Dendritic cell treated with granulocyte-macrophage colony-stimulating factor and Interleukin-4, amounts not matched to agents 40 ng/mL and 50 ng/mL, for 4 days (primary cell): ENCODE results near the gene CFAP141.
A peak's percentile ranks its signal among the peaks of the same experiment; 100 is the strongest.
"Not testable (repeated sequence)": the region's sequence is repeated elsewhere in the genome, so short reads cannot be mapped to it uniquely, and the experiment has no call there.

Experiments used
- H3K27ac Mint-ChIP-seq: one replicate; pipeline ENCODE4 v1.8.0; 2022; ENCODE audit warnings: mild to moderate bottlenecking, mixed read lengths
- H3K27me3 Mint-ChIP-seq: one replicate; pipeline ENCODE4 v1.8.0; 2022; ENCODE audit warnings: mild to moderate bottlenecking, mixed read lengths
- H3K36me3 Mint-ChIP-seq: one replicate; pipeline ENCODE4 v1.8.0; 2022; ENCODE audit warnings: low read depth, mixed read lengths
- H3K4me1 Mint-ChIP-seq: one replicate; pipeline ENCODE4 v1.8.0; 2022; ENCODE audit warnings: low read depth, mixed read lengths
- H3K4me3 Mint-ChIP-seq: one replicate; pipeline ENCODE4 v1.8.0; 2022; ENCODE audit warnings: mild to moderate bottlenecking, moderate library complexity, mixed read lengths
- H3K9me3 Mint-ChIP-seq: one replicate; pipeline ENCODE4 v1.8.0; 2022; ENCODE audit warnings: mixed read lengths
- intact Hi-C: fragments of 100-400 bp; cut with micrococcal nuclease; formaldehyde crosslinking; loops from one replicate; pipeline ENCODE4 v1.15.0; 2022

CFAP141 gene

DNA sequence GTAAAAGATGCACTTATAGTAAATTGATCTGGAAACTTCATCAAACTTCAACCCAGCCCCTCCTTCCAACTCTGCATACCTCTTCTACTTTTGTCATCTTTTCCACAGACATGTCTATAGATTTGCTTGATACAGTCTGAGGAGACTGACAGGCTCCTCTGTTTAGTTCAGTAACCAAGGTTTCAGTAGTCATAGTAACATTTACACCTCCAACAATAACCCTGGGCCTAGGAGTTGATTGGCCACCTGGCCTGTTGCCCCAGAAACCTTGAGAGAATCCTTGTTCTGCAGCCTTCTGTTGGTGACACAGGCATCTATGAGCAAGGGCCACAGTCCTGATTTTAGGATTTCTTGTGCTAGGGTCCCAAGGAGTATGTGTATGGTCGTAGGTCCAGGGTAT lies at the start of gene CFAP141:
CFAP141 (minus strand) TSS at position 138 of the 400 bp plus-strand sequence; CDS start at position 112, 26 bp downstream.
- peak within 1 kb of the TSS; percentile 44 for H3K27ac Mint-ChIP-seq
- H3K36me3 Mint-ChIP-seq, result peaks cover 66% of the 10 kb centered on the region
- no peaks in the 10 kb centered on the region for H3K9me3 Mint-ChIP-seq
- H3K4me3 Mint-ChIP-seq, result no peak within 1 kb of the TSS
- H3K27me3 Mint-ChIP-seq, result no peaks in the 10 kb centered on the region
- intact Hi-C loops, result no loop called here
- H3K4me1 Mint-ChIP-seq, result no peaks in the 10 kb centered on the region

DNA sequence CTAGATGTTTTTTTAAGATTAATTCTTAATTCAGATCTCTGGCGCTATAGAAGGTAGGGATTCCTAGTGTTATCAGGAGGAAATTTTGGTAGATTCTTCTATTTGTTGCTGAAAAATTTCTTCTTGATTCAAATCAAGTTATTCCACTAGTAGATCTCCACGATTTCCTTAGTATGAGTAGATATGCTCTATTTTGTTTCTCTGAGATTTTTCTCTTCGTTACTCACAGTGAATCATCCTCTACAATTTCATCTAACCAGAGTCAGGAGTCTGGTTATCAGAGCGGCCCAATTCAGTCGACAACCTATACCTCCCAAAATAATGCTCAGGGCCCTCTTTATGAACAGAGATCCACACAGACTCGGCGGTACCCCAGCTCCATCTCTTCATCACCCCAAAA lies 47.5 kb upstream of the CFAP141 start:
- intact Hi-C loops, result no loop called here
- Mint-ChIP-seq H3K27me3 (no peaks in the 10 kb centered on the region), H3K4me3 (no peak overlapping the region), H3K4me1 (no peaks in the 10 kb centered on the region), H3K36me3 (peaks cover 100% of the 10 kb centered on the region), H3K27ac (no peak overlapping the region), H3K9me3 (no peaks in the 10 kb centered on the region)

DNA sequence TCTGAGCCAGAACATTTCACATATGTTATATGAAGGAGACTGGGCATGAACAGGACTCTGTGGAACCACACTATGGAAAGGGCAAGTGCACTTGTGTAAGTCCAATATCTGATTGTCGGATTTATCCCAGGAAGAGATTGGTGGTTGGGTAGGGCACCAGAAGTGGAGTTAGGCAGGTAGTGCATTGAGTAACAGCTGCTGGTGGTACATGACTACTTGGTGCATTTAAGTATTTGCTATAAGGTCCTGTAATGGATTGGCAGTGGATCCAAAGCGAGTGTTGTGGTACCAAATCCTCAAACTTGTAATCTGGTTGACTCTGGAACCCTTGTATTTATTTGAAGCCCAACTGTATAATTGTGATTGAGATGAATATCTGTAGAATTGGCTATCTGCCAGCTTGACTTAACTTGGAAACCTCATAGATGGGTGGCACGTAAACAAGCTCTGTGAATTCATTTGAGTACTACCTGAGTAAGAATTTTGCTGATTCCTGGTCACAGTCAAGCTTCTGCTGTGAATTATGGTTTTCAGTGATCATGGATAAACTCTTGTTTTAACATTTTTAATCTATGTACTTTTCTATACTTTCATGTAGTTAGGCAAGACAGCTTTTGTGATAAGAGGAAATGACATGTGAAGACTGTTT lies 35.7 kb upstream of the CFAP141 start:
- Mint-ChIP-seq H3K27ac (no peak overlapping the region), H3K27me3 (no peaks in the 10 kb centered on the region), H3K4me1 (peaks cover 13% of the 10 kb centered on the region)

DNA sequence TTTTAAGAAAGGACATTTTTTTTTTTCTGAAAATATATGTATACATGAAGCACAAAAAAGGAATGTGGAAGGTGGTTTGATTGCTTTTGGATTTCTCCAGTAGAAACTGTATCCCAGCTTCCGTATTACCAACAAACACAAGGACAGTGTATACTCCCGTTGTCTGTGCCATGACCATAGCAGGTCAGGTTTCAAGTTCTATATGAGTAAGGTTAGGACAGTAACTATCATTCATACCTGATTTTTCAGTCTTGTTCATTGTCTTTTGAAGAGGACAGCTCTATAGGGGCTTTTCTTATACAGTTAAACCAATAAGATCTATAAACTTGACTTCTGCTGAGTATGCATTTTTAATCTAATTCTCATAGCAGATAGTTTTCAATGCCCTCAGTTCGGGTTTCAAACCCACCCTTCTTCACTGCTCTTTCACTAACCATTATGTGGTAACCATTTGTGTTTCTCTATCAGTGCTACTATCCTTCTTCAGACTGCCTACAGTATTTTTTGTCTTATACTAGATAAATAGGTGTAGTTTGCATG lies 34.2 kb upstream of the CFAP141 start:
- no peaks in the 10 kb centered on the region for H3K9me3 Mint-ChIP-seq
- H3K4me3 Mint-ChIP-seq, result no peak overlapping the region
- peaks cover 99% of the 10 kb centered on the region for H3K36me3 Mint-ChIP-seq
- intact Hi-C loops, result no loop called here
- H3K27me3 Mint-ChIP-seq, result no peaks in the 10 kb centered on the region
- H3K4me1 Mint-ChIP-seq, result peaks cover 18% of the 10 kb centered on the region
- H3K27ac Mint-ChIP-seq, result no peak overlapping the region

More for the DNA sequence above, 35.7 kb upstream of the CFAP141 start:
- no peaks in the 10 kb centered on the region for H3K9me3 Mint-ChIP-seq
- H3K4me3 Mint-ChIP-seq, result no peak overlapping the region
- H3K36me3 Mint-ChIP-seq, result peaks cover 99% of the 10 kb centered on the region
- intact Hi-C loops, result no loop called here

DNA sequence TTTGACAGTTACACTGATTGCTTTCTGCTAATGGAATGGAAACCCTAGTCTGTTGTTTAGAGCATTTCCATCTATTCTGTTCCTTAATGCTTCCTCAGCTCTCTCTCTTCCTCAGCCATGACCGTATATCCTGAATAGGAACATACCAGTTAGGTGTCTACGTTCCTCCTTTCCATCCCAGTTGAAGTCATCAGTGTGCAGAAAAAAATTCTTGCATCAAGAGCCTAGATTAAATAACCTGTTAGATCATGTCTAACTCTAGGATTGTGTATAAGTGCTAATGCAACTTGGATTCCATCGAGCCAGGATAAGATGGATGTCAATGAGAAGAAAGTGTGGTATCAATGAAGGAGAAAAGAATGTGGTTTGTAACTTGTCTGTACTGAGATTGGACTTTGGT lies 33.4 kb upstream of the CFAP141 start:
- no peak overlapping the region for H3K4me3 Mint-ChIP-seq
- no peaks in the 10 kb centered on the region for H3K9me3 Mint-ChIP-seq
- H3K4me1 Mint-ChIP-seq, result peaks cover 26% of the 10 kb centered on the region
- no peak overlapping the region for H3K27ac Mint-ChIP-seq
- peaks cover 99% of the 10 kb centered on the region for H3K36me3 Mint-ChIP-seq
- no peaks in the 10 kb centered on the region for H3K27me3 Mint-ChIP-seq
- intact Hi-C loops, result no loop called here

DNA sequence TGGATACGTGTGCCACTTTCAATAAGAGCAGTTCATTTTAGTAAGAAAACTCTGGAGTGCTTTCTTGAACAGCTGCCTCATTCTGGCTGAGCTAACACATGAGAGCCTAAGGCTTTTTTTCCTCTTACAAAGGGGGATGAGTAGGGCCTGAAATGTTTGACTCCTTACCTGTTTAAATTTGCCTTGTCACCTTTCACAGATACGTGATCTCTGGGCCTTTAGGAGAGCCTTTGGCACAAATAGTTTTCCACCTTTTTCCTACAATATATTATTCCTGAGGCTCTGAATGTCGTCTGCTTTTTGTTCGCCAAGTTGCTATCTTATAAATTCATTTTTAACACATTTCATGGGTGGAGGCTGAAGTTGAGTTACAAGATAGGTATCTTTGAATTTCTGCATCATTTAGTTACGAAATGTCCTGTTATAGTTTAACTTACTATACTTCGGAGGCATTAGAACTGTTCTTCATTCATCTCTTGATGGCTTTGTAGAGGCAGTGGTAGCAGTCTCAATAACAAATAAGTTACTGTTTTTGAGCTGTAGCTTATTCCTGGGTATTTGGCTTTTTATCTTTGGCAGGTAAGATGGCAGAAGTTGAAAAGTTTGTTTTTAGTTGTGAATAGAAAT lies 31.9 kb upstream of the CFAP141 start:
- Mint-ChIP-seq H3K4me1 (peaks cover 28% of the 10 kb centered on the region), H3K27ac (no peak overlapping the region), H3K9me3 (no peaks in the 10 kb centered on the region), H3K27me3 (no peaks in the 10 kb centered on the region), H3K4me3 (no peak overlapping the region), H3K36me3 (peaks cover 99% of the 10 kb centered on the region)
- intact Hi-C loops, result no loop called here

DNA sequence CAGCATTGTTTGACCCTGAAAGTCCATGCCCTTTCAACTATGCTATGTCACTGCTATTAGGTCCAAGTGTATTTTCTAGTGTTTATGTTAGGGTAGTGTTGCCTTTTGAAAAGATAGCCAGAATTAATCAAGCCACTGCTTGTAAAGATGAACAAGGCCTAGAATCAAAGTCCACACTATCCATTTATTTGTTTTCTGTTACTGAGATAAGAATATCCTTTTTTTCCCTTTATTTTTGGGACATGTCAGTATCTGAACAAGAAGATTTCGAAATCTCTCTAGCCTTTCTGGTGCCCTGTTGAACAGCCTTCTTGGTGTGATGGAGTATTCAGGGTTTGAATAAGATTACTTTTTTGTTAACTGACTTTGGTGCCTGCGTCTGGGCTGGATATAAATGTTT lies 31.3 kb upstream of the CFAP141 start:
- Mint-ChIP-seq H3K4me3 (no peak overlapping the region), H3K4me1 (peaks cover 28% of the 10 kb centered on the region), H3K9me3 (no peaks in the 10 kb centered on the region), H3K36me3 (peaks cover 99% of the 10 kb centered on the region), H3K27me3 (no peaks in the 10 kb centered on the region), H3K27ac (no peak overlapping the region)
- intact Hi-C loops, result no loop called here

DNA sequence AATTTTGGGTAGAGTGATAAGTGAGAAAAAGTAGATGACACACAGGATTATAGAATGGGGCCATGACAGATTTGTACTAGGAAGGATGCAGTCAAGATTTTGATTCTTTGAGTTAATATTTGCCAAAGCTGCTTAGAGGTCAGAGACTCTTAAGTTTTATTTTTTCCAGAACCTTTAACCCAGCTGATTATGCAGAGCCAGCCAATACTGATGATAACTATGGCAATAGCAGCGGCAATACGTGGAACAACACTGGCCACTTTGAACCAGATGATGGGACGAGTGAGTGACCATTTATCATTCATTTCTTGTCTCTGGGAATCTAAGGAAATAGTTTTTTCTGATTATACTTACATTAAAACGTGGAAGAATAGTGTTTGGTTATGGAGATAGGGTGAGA lies 30.7 kb upstream of the CFAP141 start:
- Mint-ChIP-seq H3K27ac (no peak overlapping the region), H3K27me3 (no peaks in the 10 kb centered on the region), H3K4me1 (peaks cover 28% of the 10 kb centered on the region), H3K36me3 (peaks cover 99% of the 10 kb centered on the region), H3K4me3 (no peak overlapping the region), H3K9me3 (no peaks in the 10 kb centered on the region)
- intact Hi-C loops, result no loop called here

DNA sequence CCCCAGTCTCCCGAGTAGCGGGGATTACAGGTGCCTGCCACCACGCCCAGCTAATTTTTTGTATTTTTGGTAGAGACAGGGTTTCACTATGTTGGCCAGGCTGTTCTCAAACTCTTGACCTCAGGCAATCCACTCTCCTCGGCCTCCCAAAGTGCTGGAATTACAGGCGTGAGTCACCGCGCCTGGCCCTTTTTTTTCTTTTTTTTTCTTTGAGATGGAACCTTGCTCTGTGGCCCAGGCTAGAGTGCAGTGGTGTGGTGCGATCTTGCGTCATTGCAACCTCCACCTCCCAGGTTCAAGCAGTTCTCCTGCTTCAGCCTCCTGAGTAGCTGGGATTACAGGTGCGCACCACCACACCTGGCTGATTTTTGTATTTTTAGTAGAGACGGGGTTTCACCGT lies 27.0 kb upstream of the CFAP141 start:
- H3K27ac Mint-ChIP-seq, H3K4me3 Mint-ChIP-seq, H3K9me3 Mint-ChIP-seq, intact Hi-C loops, H3K27me3 Mint-ChIP-seq: not testable (repeated sequence)
- peaks cover 36% of the 10 kb centered on the region for H3K4me1 Mint-ChIP-seq
- H3K36me3 Mint-ChIP-seq, result peaks cover 96% of the 10 kb centered on the region

DNA sequence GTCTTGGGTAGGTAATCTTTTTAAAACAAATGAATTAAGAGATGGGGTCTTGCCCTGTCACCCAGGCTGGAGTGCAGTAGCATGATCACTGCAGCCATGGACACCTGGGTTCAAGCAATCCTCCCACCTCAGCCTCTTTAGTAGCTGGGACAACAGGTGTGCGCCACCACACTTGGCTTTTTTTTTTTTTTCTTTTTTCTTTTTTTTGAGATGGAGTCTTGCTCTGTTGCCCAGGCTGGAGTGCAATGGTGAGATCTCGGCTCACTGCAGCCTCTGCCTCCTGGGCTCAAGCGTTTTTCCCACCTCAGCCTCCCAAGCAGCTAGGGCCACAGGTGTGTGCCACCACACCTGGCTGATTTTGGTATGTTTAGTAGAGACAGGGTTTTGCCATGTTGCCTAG lies 25.0 kb upstream of the CFAP141 start:
- H3K4me3 Mint-ChIP-seq, H3K27ac Mint-ChIP-seq, H3K9me3 Mint-ChIP-seq, H3K27me3 Mint-ChIP-seq, intact Hi-C loops: not testable (repeated sequence)
- Mint-ChIP-seq H3K4me1 (peaks cover 49% of the 10 kb centered on the region), H3K36me3 (peaks cover 96% of the 10 kb centered on the region)

DNA sequence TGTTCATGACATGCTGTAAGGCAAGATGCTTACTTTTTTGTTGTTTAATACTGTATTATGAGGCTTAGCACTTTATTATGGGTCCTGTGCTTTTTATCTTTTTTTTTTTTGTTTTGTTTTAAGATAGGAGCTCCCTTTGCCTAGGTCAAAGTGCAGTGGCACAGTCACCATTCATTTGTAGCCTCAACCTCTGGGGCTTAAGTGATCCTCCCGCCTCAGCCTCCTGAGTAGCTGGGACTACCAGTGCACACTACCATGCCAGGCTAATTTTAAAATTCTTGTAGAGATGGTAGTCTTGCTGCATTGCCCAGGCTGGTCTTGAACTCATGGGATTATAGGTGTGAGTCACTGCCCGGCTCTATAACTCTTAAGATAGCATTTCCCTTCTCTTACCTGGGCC lies 19.2 kb upstream of the CFAP141 start:
- intact Hi-C loops, result no loop called here
- Mint-ChIP-seq H3K9me3 (no peaks in the 10 kb centered on the region), H3K27ac (peak overlapping the region; percentile 97), H3K27me3 (no peaks in the 10 kb centered on the region), H3K4me1 (peaks cover 62% of the 10 kb centered on the region), H3K4me3 (no peak overlapping the region), H3K36me3 (peaks cover 85% of the 10 kb centered on the region)

DNA sequence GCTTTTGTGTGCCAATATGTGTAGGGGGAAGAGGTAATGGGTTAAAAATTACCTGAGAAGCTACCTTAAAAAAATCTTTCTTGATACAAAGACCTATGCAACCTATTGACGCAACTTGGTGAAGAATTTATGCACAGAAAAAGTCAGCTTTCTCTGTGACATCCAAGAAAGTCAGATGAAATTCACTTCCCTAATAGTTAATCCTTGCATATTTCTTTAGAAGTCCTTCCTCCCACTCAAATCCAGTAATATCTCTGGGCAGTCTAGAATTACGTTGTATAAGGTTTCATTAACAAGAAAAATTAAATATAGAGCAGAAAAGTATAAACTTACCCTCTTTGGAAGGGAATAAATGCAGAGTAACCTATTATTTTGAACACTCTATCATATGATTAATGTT lies 17.5 kb upstream of the CFAP141 start:
- H3K36me3 Mint-ChIP-seq, result peaks cover 90% of the 10 kb centered on the region
- intact Hi-C loops, result no loop called here
- peak overlapping the region; percentile 98 for H3K4me3 Mint-ChIP-seq
- H3K27me3 Mint-ChIP-seq, result no peaks in the 10 kb centered on the region
- H3K27ac Mint-ChIP-seq, result peak overlapping the region; percentile 97
- H3K9me3 Mint-ChIP-seq, result no peaks in the 10 kb centered on the region
- peaks cover 62% of the 10 kb centered on the region for H3K4me1 Mint-ChIP-seq

DNA sequence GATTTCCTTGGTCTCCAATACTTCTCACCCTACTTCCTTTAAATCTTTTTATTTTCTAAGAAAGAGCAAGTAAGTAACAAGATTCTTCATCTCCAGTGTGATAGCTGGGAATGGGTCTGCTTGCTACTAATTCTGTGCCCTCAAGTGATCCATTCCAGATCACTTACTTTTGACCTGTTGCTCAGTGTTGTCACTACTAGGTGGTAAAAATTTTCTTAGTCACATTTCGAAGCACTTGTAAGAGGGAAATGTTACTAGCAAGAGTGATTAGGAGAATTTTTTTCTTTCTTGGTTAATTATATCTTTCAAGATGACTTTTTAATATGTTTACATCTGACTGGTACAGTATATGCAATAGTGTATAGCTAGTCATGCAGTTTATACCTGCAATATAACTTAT lies 16.8 kb upstream of the CFAP141 start:
- intact Hi-C loops, result no loop called here
- H3K9me3 Mint-ChIP-seq, result no peaks in the 10 kb centered on the region
- peaks cover 62% of the 10 kb centered on the region for H3K4me1 Mint-ChIP-seq
- H3K36me3 Mint-ChIP-seq, result peaks cover 90% of the 10 kb centered on the region
- H3K27ac Mint-ChIP-seq, result peak overlapping the region; percentile 97
- H3K4me3 Mint-ChIP-seq, result peak overlapping the region; percentile 98
- H3K27me3 Mint-ChIP-seq, result no peaks in the 10 kb centered on the region

DNA sequence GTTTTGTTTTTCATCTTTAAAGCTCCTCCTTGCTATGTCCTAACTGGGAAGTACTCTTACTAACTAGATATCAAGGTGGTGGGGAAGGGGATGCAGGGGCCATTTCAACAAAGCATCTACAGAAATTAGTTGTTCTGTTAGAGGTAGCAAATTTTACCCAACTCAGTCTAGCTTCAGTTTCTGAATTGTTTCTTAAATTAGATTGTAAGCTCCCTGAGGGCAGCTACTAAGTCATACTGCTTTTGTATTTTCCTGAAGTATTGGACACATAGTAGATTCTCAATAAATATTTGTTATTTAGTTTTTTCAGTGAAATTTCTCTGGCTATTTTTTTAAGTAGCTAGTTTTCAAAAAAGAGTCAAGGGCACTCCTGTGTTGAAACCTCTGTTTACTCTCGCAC lies 16.4 kb upstream of the CFAP141 start:
- H3K4me3 Mint-ChIP-seq, result peak overlapping the region; percentile 98

More for the DNA sequence above, 16.4 kb upstream of the CFAP141 start:
- intact Hi-C loops, result no loop called here
- peaks cover 90% of the 10 kb centered on the region for H3K36me3 Mint-ChIP-seq
- peaks cover 62% of the 10 kb centered on the region for H3K4me1 Mint-ChIP-seq
- no peaks in the 10 kb centered on the region for H3K9me3 Mint-ChIP-seq
- H3K27me3 Mint-ChIP-seq, result no peaks in the 10 kb centered on the region
- H3K27ac Mint-ChIP-seq, result peak overlapping the region; percentile 97
